Measurements from ENCODE around the gene PCBP2.

GRCh38 chr12:53450936-53451335, 966 bp upstream of the PCBP2 start:
- TF ChIP-seq CTCF (IDR thresholded peaks at IDR 0.05) (no peak), POLR2A (IDR thresholded peaks at IDR 0.05) (no peak), POLR2AphosphoS5 (IDR thresholded peaks at IDR 0.05) (no peak)

Data from gastroesophageal sphincter (tissue), 3 donors.